HEK293 (cell line): ENCODE data around the gene POLK.
"Not testable (repeated sequence)": the region's sequence is repeated elsewhere in the genome, so short reads cannot be mapped to it uniquely, and the experiment has no call there.

ENCODE experiments used
- CTCF ChIA-PET: fragments of 350-600 bp; formaldehyde crosslinking; extraction: SDS; loops from one replicate; lab custom pipeline; 2021; ENCODE audit warnings: antibody characterized with exemption; lab: Yijun Ruan, JAX
- POLR2A ChIA-PET: fragments of 300-600 bp; formaldehyde crosslinking; extraction: SDS; loops from one replicate; lab custom pipeline; 2020; ENCODE audit warnings: antibody characterized with exemption, inconsistent platforms; lab: Yijun Ruan, JAX
- H3K27ac ChIP-seq: fragments of 200-500 bp; sonication (Bioruptor generic); 2 replicates; pipeline ENCODE4 v1.5.1; 2014; ENCODE audit warnings: low read depth, low read length, control low read depth, inconsistent platforms; ENCODE audit errors: extremely low read depth
- H3K36me3 ChIP-seq, 2 experiments: fragments of 200-500 bp in 1 of 2; sonication (Bioruptor generic) in 1 of 2; 1 replicate in 1 of 2; 2 replicates in 1 of 2; pipeline ENCODE4 v1.5.1; 2014 to 2017; ENCODE audit warnings: inconsistent platforms in 2 of 2, low read length in 2 of 2; ENCODE audit not compliant: control insufficient read depth in 2 of 2, insufficient read depth in 1 of 2
- H3K4me1 ChIP-seq: fragments of 200-500 bp; sonication (Bioruptor generic); 2 replicates; pipeline ENCODE4 v1.5.1; 2014; ENCODE audit warnings: mild to moderate bottlenecking, low read length, inconsistent platforms; ENCODE audit not compliant: control insufficient read depth, insufficient read depth
- H3K4me3 ChIP-seq: 2 replicates; pipeline ENCODE4 v1.5.1; 2011; ENCODE audit warnings: low read depth, mild to moderate bottlenecking, control low read depth, low read length, moderate library complexity
- H3K9me3 ChIP-seq: fragments of 200-500 bp; sonication (Bioruptor generic); 2 replicates; pipeline ENCODE4 v1.5.1; 2014; ENCODE audit warnings: low read depth, low read length, inconsistent platforms; ENCODE audit not compliant: control insufficient read depth, insufficient read depth
- BCL6B ChIP-seq: fragments of 450-650 bp; formaldehyde crosslinking; IDR thresholded peaks from 2 replicates; pipeline ENCODE4 v1.5.1; 2017; ENCODE audit warnings: missing biosample characterization, missing genetic modification characterization
- GLIS1 ChIP-seq: fragments of 450-650 bp; formaldehyde crosslinking; IDR thresholded peaks from 2 replicates; pipeline ENCODE4 v1.5.1; 2016; ENCODE audit warnings: missing biosample characterization, missing genetic modification characterization
- MYNN ChIP-seq: fragments of 450-650 bp; formaldehyde crosslinking; IDR thresholded peaks from 2 replicates; pipeline ENCODE4 v1.5.1; 2016; ENCODE audit warnings: missing biosample characterization, missing genetic modification characterization, borderline replicate concordance
- REPIN1 ChIP-seq: fragments of 450-650 bp; formaldehyde crosslinking; IDR thresholded peaks from 2 replicates; pipeline ENCODE4 v1.5.1; 2017; ENCODE audit warnings: missing biosample characterization, missing genetic modification characterization, low read depth
- SETDB1 ChIP-seq: IDR thresholded peaks from one replicate; pipeline ENCODE4 v1.6.1; 2017; ENCODE audit warnings: mild to moderate bottlenecking, low read length, moderate library complexity, mixed read lengths; ENCODE audit not compliant: insufficient read length
- TRIM28 ChIP-seq: IDR thresholded peaks from 2 replicates; pipeline ENCODE4 v1.6.1; 2011; ENCODE audit warnings: low read length, control low read depth, borderline replicate concordance
- ZBTB26 ChIP-seq: fragments of 450-650 bp; formaldehyde crosslinking; optimal IDR thresholded peaks from 2 replicates; pipeline ENCODE3; 2016; ENCODE audit warnings: missing biosample characterization, mild to moderate bottlenecking, missing genetic modification characterization
- ZBTB8A ChIP-seq: fragments of 450-650 bp; formaldehyde crosslinking; IDR thresholded peaks from 2 replicates; pipeline ENCODE4 v1.5.1; 2016; ENCODE audit warnings: missing biosample characterization, missing genetic modification characterization
- ZEB2 ChIP-seq: fragments of 450-650 bp; formaldehyde crosslinking; IDR thresholded peaks from 2 replicates; pipeline ENCODE4 v1.5.1; 2016; ENCODE audit warnings: missing biosample characterization, missing genetic modification characterization
- ZFP69B ChIP-seq: fragments of 450-650 bp; formaldehyde crosslinking; IDR thresholded peaks from 2 replicates; pipeline ENCODE4 v1.5.1; 2016; ENCODE audit warnings: missing biosample characterization, missing genetic modification characterization
- ZNF211 ChIP-seq: fragments of 450-650 bp; formaldehyde crosslinking; IDR thresholded peaks from 2 replicates; pipeline ENCODE4 v1.5.1; 2016; ENCODE audit warnings: low read depth, missing biosample characterization, missing genetic modification characterization
- ZNF214 ChIP-seq: fragments of 450-650 bp; formaldehyde crosslinking; IDR thresholded peaks from 2 replicates; pipeline ENCODE4 v1.5.1; 2017; ENCODE audit warnings: missing biosample characterization, mild to moderate bottlenecking, missing genetic modification characterization, borderline replicate concordance
- ZNF23 ChIP-seq: fragments of 450-650 bp; formaldehyde crosslinking; IDR thresholded peaks from 2 replicates; pipeline ENCODE4 v1.5.1; 2016; ENCODE audit warnings: missing biosample characterization, missing genetic modification characterization, borderline replicate concordance
- ZNF26 ChIP-seq: fragments of 450-650 bp; formaldehyde crosslinking; IDR thresholded peaks from 2 replicates; pipeline ENCODE4 v1.5.1; 2016; ENCODE audit warnings: missing biosample characterization, missing genetic modification characterization
- ZNF335 ChIP-seq: fragments of 450-650 bp; formaldehyde crosslinking; conservative IDR thresholded peaks from 2 replicates; pipeline ENCODE4 v1.5.1; 2016; ENCODE audit warnings: missing biosample characterization, missing genetic modification characterization
- ZNF37A ChIP-seq: fragments of 450-650 bp; IDR thresholded peaks from 2 replicates; pipeline ENCODE4 v1.5.1; 2018; ENCODE audit warnings: missing biosample characterization, missing genetic modification characterization
- ZNF398 ChIP-seq: fragments of 450-650 bp; formaldehyde crosslinking; IDR thresholded peaks from 2 replicates; pipeline ENCODE4 v1.5.1; 2017; ENCODE audit warnings: missing biosample characterization, missing genetic modification characterization
- ZNF48 ChIP-seq: fragments of 450-650 bp; formaldehyde crosslinking; IDR thresholded peaks from 2 replicates; pipeline ENCODE4 v1.5.1; 2016; ENCODE audit warnings: missing biosample characterization, missing genetic modification characterization
- ZNF670 ChIP-seq: fragments of 450-650 bp; formaldehyde crosslinking; IDR thresholded peaks from 2 replicates; pipeline ENCODE4 v1.5.1; 2016; ENCODE audit warnings: missing biosample characterization, missing genetic modification characterization, low read depth

POLK gene

GRCh38 chr5:75603821-75604220, 92.1 kb downstream of the POLK start:
- ChIA-PET CTCF (interaction anchor here (0.6 kb wide), 2 partner anchors 363 to 840 kb away, joined by 3 to 4 read pairs; no protein-coding TSS in a partner anchor), POLR2A (no interaction called here)
- Histone ChIP-seq H3K36me3 (peaks cover 0 to 15% of the 10 kb centered on the region in 2 experiments; a peak in 1 of 3 replicates), H3K4me1 (no peaks in the 10 kb centered on the region), H3K27ac (no peak overlapping the region), H3K9me3 (no peaks in the 10 kb centered on the region), H3K4me3 (no peak overlapping the region)
- no peak for TF ChIP-seq ZNF670
- TF ChIP-seq ZNF214 (tag by site-specific recombination), result no peak
- TF ChIP-seq TRIM28, result no peak
- TF ChIP-seq, all 188 proteins: peak for 0

DNA sequence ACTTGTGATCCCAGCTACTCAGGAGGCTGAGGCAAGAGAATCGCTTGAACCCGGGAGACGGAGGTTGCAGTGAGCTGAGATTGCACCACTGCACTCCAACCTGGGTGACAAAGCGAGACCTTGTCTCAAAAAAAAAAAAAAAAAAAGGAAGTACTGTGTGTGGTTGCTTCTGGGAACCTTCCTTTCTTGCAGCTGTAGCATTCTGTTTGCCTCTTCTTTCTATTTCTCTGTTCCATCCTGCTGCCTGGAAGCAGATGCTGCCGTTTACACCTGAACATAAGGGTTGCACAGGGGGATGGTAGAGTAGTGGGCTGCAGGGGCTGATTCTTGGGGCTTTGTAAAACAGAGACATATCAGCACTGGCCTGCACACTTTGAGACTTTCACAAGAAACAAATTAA, 95.7 kb downstream of the POLK start:
- H3K9me3 ChIP-seq, H3K27ac ChIP-seq, H3K36me3 ChIP-seq, POLR2A ChIA-PET, H3K4me3 ChIP-seq: not testable (repeated sequence)
- CTCF ChIA-PET, result interaction anchor here (0.6 to 1.0 kb wide), 2 partner anchors 12 to 74 kb away, joined by 3 read pairs; no protein-coding TSS in a partner anchor
- peaks cover 14% of the 10 kb centered on the region for H3K4me1 ChIP-seq

DNA sequence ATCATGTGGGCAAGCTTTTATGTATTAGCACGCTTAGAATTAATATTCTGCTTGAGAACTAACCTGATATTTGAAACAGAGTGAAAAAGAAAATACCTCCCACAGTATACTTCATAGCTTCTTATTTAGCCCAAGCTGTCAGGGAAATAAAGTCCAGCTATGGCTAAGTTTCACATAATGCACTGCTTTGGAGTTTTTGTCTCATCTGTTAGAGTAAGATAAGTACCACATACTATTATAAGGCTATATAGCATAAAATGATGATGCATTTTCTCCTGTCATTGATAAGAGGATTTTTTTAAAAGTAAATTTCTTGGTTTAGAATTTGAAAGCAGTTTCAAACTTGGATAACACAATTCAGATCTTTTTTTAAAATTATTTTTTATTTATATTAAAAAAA, 97.2 kb downstream of the POLK start:
- Histone ChIP-seq H3K9me3 (no peaks in the 10 kb centered on the region), H3K4me3 (no peak overlapping the region), H3K27ac (no peak overlapping the region), H3K4me1 (peaks cover 14% of the 10 kb centered on the region), H3K36me3 (no peaks in the 10 kb centered on the region)
- CTCF ChIA-PET, result interaction anchor here (0.6 kb wide), 1 partner anchor 88 kb away, joined by 3 read pairs; no protein-coding TSS in a partner anchor
- POLR2A ChIA-PET, result no interaction called here
- TF ChIP-seq SETDB1, result no peak
- TF ChIP-seq ZNF37A (tag by site-specific recombination), result no peak
- TF ChIP-seq ZNF670, result no peak
- TF ChIP-seq ZBTB26 (tag by site-specific recombination), result no peak
- no peak for TF ChIP-seq ZNF26
- TF ChIP-seq MYNN (tag by site-specific recombination), result no peak
- TF ChIP-seq ZEB2 (tag by site-specific recombination), result no peak
- no peak for TF ChIP-seq TRIM28
- no peak for TF ChIP-seq ZFP69B (tag by site-specific recombination)
- TF ChIP-seq ZNF23 (tag by site-specific recombination), result no peak
- TF ChIP-seq ZBTB8A, result no peak

GRCh38 chr5:75610201-75610600, 98.5 kb downstream of the POLK start:
- Histone ChIP-seq H3K4me3 (no peak overlapping the region), H3K9me3 (no peaks in the 10 kb centered on the region), H3K4me1 (peaks cover 14% of the 10 kb centered on the region), H3K27ac (no peak overlapping the region), H3K36me3 (no peaks in the 10 kb centered on the region)
- peak; percentile 57 for TF ChIP-seq BCL6B
- TF ChIP-seq ZNF37A (tag by site-specific recombination), result no peak
- TF ChIP-seq ZNF211 (tag by site-specific recombination), result no peak
- no peak for TF ChIP-seq ZNF398
- TF ChIP-seq REPIN1 (tag by site-specific recombination), result no peak
- no peak for TF ChIP-seq ZNF48 (tag by site-specific recombination)
- TF ChIP-seq ZNF335 (tag by site-specific recombination), result peak; percentile 59; the same call in 1 of the 2 replicates
- peak; percentile 41 for TF ChIP-seq GLIS1 (tag by site-specific recombination)
- CTCF ChIA-PET, result no interaction called here
- POLR2A ChIA-PET, result no interaction called here
